OCI-LY7 (cell line): ENCODE measurements around the gene KRT3. TPM values are rescaled to one million over a fixed set of nuclear protein-coding genes. Genes with fewer than 3 reads are reported as not detected.

ENCODE experiments used
- BruUV-seq: library from RNA; stranded (reverse); fragments of 400-500 nt; replicated peaks from 2 replicates; lab custom pipeline; 2021; lab: Mats Ljungman, UMichigan
- CTCF ChIA-PET: fragments of 300-600 bp; sonication (Branson Sonifier 250); formaldehyde crosslinking; loops from one replicate; lab custom pipeline; 2022; ENCODE audit warnings: antibody characterized with exemption; ENCODE audit not compliant: unreplicated experiment; lab: Charles Lee
- POLR2A ChIA-PET: fragments of 300-600 bp; sonication (Branson Sonifier 250); formaldehyde crosslinking; loops from one replicate; lab custom pipeline; 2022; ENCODE audit warnings: antibody characterized with exemption; lab: Charles Lee
- DNase-seq: peaks from one replicate; pipeline ENCODE4 v3.0.0-alpha.2; 2015; ENCODE audit warnings: low spot score
- H2AFZ ChIP-seq: fragments of 200-600 bp; sonication (generic), shearing (Covaris generic); 2 replicates; pipeline ENCODE4 v1.6.1; 2014; ENCODE audit warnings: mild to moderate bottlenecking, antibody characterized with exemption, low read length, moderate library complexity
- H3K27ac ChIP-seq: fragments of 200-600 bp; sonication (generic); 2 replicates; pipeline ENCODE4 v1.5.1; 2014; ENCODE audit warnings: mixed run types, low read depth, mild to moderate bottlenecking, moderate library complexity, low read length, inconsistent platforms; ENCODE audit not compliant: poor library complexity, severe bottlenecking
- H3K36me3 ChIP-seq: fragments of 200-600 bp; sonication (generic); 2 replicates; pipeline ENCODE4 v1.6.1; 2014; ENCODE audit warnings: mild to moderate bottlenecking, antibody characterized with exemption, low read length, moderate library complexity, mixed read lengths; ENCODE audit not compliant: insufficient read depth
- H3K4me1 ChIP-seq: fragments of 200-600 bp; sonication (generic); 2 replicates; pipeline ENCODE4 v1.5.1; 2014; ENCODE audit warnings: mild to moderate bottlenecking, low read length; ENCODE audit not compliant: insufficient read depth, poor library complexity, severe bottlenecking
- H3K4me2 ChIP-seq: fragments of 200-600 bp; sonication (generic); 2 replicates; pipeline ENCODE4 v1.6.1; 2014; ENCODE audit warnings: mild to moderate bottlenecking, low read length
- H3K4me3 ChIP-seq: fragments of 200-600 bp; sonication (generic); 2 replicates; pipeline ENCODE4 v1.5.1; 2014; ENCODE audit warnings: mild to moderate bottlenecking, low read depth, low read length; ENCODE audit not compliant: poor library complexity, severe bottlenecking
- H3K79me2 ChIP-seq: fragments of 200-600 bp; sonication (generic); 2 replicates; pipeline ENCODE4 v1.6.1; 2016; ENCODE audit warnings: low read depth, mild to moderate bottlenecking, low read length, moderate library complexity, mixed read lengths; ENCODE audit not compliant: insufficient read depth
- H3K9me2 ChIP-seq: fragments of 200-600 bp; sonication (generic); 2 replicates; pipeline ENCODE4 v1.6.1; 2016; ENCODE audit warnings: mild to moderate bottlenecking, low read length, mixed read lengths; ENCODE audit not compliant: insufficient read depth
- H3K9me3 ChIP-seq: fragments of 200-600 bp; sonication (generic); 2 replicates; pipeline ENCODE4 v1.6.1; 2014; ENCODE audit warnings: mild to moderate bottlenecking, mixed run types, low read length, mixed read lengths
- H4K20me1 ChIP-seq: fragments of 200-600 bp; sonication (generic); 2 replicates; pipeline ENCODE4 v1.6.1; 2014; ENCODE audit warnings: mild to moderate bottlenecking, antibody characterized with exemption, low read length, moderate library complexity, mixed read lengths; ENCODE audit not compliant: insufficient read depth
- EZH2phosphoT487 ChIP-seq: fragments of 200-600 bp; sonication (generic); IDR thresholded peaks from 2 replicates; pipeline ENCODE4 v1.6.1; 2018; ENCODE audit warnings: low read depth, borderline replicate concordance, mild to moderate bottlenecking, mixed run types, antibody characterized with exemption, low read length, moderate library complexity, mixed read lengths
- intact Hi-C: fragments of 100-400 bp; cut with micrococcal nuclease; formaldehyde crosslinking; loops from one replicate; pipeline ENCODE4 v1.10.0; 2022; ENCODE audit not compliant: unreplicated experiment
- total RNA-seq, 2 experiments: library from RNA; depleted of rRNA in 1 of 2; stranded (reverse); fragments of >200 nt in 1 of 2; shearing (Covaris generic) in 1 of 2; gene quantifications; 2 replicates each; pipeline ENCODE4 v1.2.3, GENCODE V29; 2014 to 2022
- TF ChIP-seq, protein P1 (sequence below): fragments of 200-600 bp; sonication (generic); conservative IDR thresholded peaks from 2 replicates; pipeline ENCODE4 v1.5.1; 2014; ENCODE audit warnings: mild to moderate bottlenecking, antibody characterized with exemption, low read length, moderate library complexity, mixed read lengths

KRT3 gene
- total RNA-seq, 2 experiments from 2014 or later: not detected

DNA sequence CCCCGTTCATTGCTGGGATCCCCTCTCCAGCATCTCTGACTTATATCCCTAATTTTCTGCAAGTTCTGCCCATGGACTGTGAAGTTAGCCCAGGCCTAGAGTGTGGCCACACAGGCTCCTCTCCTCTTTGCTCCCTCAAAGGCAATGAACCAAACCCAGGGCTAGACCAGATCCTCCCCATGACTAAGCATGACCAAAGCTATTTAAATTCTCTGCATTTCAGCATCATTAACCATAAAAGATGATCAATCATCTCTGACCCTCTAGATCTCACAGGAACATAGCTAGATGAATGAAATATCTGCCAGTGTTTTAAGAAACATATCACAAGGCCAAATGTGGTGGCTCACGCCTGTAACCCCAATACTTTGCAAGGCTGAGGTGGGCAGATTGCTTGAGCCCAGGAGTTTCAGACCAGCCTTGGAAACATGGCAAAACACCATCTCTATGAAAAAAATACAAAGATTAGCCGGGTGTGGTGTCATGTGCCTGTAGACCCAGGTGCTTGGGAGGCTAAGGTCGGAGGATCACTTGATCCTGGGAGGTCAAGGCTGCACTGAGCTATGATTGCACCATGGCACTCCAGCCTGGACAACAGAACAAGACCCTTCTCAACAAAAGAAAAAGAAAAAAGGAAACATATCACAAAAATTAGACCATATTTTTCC is 2.2 kb upstream of the KRT3 start:
- BruUV-seq: no TSS peak
- H2AFZ ChIP-seq: no peak overlapping the region
- TF ChIP-seq, protein P1, sequence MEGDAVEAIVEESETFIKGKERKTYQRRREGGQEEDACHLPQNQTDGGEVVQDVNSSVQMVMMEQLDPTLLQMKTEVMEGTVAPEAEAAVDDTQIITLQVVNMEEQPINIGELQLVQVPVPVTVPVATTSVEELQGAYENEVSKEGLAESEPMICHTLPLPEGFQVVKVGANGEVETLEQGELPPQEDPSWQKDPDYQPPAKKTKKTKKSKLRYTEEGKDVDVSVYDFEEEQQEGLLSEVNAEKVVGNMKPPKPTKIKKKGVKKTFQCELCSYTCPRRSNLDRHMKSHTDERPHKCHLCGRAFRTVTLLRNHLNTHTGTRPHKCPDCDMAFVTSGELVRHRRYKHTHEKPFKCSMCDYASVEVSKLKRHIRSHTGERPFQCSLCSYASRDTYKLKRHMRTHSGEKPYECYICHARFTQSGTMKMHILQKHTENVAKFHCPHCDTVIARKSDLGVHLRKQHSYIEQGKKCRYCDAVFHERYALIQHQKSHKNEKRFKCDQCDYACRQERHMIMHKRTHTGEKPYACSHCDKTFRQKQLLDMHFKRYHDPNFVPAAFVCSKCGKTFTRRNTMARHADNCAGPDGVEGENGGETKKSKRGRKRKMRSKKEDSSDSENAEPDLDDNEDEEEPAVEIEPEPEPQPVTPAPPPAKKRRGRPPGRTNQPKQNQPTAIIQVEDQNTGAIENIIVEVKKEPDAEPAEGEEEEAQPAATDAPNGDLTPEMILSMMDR: no peak
- no peak for TF ChIP-seq EZH2phosphoT487
- intact Hi-C loops: no loop called here
- H4K20me1 ChIP-seq: no peaks in the 10 kb centered on the region
- H3K4me3 ChIP-seq: no peak overlapping the region
- H3K4me2 ChIP-seq: no peak overlapping the region
- no peak for DNase-seq
- ChIA-PET CTCF (no interaction called here), POLR2A (interaction anchor here (1.0 kb wide), 1 partner anchor 13 kb away, joined by 3 read pairs; no protein-coding TSS in a partner anchor)
- H3K79me2 ChIP-seq: no peaks in the 10 kb centered on the region
- no peak overlapping the region for H3K27ac ChIP-seq
- no peaks in the 10 kb centered on the region for H3K9me2 ChIP-seq
- H3K4me1 ChIP-seq: no peaks in the 10 kb centered on the region
- no peaks in the 10 kb centered on the region for H3K9me3 ChIP-seq
- no peaks in the 10 kb centered on the region for H3K36me3 ChIP-seq

DNA sequence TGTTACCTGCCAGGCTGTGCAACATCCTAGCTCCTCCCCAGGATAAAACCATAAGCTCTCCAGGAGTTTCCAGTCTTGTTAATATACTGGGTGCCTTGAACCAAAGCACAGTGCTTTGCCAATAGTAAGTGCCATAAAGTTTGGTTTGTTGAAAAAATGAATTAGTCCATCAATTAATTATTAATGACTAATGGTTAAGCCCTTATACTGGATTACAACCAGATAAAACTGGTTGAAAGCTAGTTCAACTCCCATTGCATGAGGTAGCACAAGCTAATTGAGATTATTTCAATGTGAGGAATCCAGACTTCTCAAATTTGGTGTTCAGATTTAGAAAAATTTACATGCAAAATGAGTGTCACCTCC is 1.6 kb upstream of the KRT3 start:
- no peaks in the 10 kb centered on the region for H3K9me3 ChIP-seq
- no peaks in the 10 kb centered on the region for H4K20me1 ChIP-seq
- no peaks in the 10 kb centered on the region for H3K9me2 ChIP-seq
- no peak for DNase-seq
- POLR2A ChIA-PET: interaction anchor here (1.0 kb wide), 1 partner anchor 14 kb away, joined by 3 read pairs; no protein-coding TSS in a partner anchor
- no peaks in the 10 kb centered on the region for H3K4me1 ChIP-seq
- TF ChIP-seq, protein P1: no peak
- no peak for TF ChIP-seq EZH2phosphoT487
- H3K4me2 ChIP-seq: no peak overlapping the region
- no peak overlapping the region for H3K4me3 ChIP-seq
- no peak overlapping the region for H2AFZ ChIP-seq
- no peaks in the 10 kb centered on the region for H3K79me2 ChIP-seq
- no TSS peak for BruUV-seq
- intact Hi-C loops: no loop called here
- H3K36me3 ChIP-seq: no peaks in the 10 kb centered on the region
- CTCF ChIA-PET: no interaction called here
- H3K27ac ChIP-seq: no peak overlapping the region

DNA sequence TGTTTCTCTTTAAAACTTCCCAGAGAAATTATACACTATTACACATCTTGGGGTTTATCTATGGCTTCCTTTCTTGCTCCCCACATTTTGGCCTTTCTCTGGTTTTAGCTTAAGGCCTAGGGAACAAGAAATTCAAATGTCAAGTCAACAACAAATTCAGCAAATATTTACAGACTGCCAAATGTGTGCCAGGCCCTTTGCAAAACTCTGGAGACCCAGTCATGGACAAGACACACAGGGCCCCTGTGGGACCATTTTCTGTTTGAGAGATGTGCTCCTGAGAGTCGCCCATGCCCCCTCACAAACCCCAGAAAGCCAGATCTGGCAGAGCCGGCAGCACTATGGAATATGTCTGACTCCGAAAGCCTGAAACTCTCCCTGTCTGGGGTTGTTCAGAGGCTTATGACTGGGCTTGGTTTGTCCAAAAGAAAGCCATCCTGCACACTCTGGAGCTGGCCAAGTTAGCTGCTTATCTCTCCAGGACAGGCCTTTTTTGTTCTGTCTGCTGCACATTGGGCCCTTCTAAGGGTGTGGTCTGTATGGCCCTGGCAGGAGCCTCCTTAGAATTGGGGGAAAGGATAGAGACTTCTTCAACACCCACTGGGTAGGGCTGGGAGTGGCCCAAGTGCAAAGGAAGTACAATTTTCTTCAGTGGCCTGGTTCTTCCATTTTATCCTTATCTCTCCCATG is 1.1 kb upstream of the KRT3 start:
- H2AFZ ChIP-seq: no peak overlapping the region
- H3K4me2 ChIP-seq: no peak overlapping the region
- POLR2A ChIA-PET: interaction anchor here (1.0 kb wide), 1 partner anchor 14 kb away, joined by 3 read pairs; no protein-coding TSS in a partner anchor
- H4K20me1 ChIP-seq: no peaks in the 10 kb centered on the region
- H3K27ac ChIP-seq: no peak overlapping the region
- H3K9me2 ChIP-seq: no peaks in the 10 kb centered on the region
- BruUV-seq: no TSS peak
- TF ChIP-seq EZH2phosphoT487: no peak
- TF ChIP-seq, protein P1: no peak
- CTCF ChIA-PET: no interaction called here
- no peak overlapping the region for H3K4me3 ChIP-seq
- no peak for DNase-seq
- intact Hi-C loops: no loop called here
- H3K36me3 ChIP-seq: no peaks in the 10 kb centered on the region
- no peaks in the 10 kb centered on the region for H3K9me3 ChIP-seq
- no peaks in the 10 kb centered on the region for H3K4me1 ChIP-seq
- H3K79me2 ChIP-seq: no peaks in the 10 kb centered on the region
